HG03520 (cell line): ENCODE data around the gene CDC37L1.
"Not testable (repeated sequence)": the region's sequence is repeated elsewhere in the genome, so short reads cannot be mapped to it uniquely, and the experiment has no call there.

Experiments used
- ATAC-seq: cut with Tn5 transposase; IDR thresholded peaks from one replicate; pipeline ENCODE4 v1.9.1; 2021; ENCODE audit warnings: mild to moderate bottlenecking, moderate library complexity; ENCODE audit not compliant: unreplicated experiment

CDC37L1 gene

DNA sequence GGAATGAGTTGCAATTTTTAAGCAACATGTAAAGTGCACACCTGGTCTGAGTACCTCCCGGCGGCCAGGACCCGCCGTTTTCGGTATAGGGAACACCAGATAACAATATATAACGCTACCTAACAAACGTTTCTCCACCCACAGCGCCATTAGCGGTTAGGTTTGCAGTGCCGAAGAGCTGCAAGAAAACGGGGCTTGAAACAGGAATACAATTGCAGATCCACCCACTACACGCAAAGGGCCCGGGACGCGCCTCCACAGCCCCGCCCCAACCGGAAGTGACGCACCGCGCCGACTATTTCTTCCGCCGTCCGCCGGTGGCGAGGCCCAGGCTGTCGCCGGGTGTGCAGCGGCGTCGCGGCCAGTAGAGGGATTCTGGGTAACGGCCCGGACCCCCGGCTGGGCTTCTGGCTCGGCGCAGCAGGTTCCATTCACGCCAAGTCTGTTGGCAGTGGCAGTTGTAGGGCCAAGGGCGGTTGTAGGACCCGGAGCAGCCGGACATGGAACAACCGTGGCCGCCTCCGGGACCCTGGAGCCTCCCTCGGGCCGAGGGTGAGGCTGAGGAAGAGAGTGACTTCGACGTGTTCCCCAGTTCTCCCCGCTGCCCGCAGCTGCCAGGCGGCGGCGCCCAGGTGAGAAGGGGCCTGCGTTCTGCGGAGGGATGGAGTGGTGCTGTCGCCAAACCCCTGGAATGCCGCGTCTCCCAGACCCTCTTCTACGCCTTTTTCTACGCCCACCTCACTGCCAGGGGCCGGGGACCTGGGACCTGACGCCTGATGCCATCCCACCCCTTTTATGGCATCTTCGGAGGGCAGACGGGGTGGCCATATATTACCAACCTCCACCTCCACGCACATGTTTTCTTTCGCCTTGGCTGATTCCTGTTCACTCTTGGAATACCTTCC lies at the start of gene CDC37L1:
CDC37L1 (plus strand) TSS at position 302 of the 905 bp plus-strand sequence; CDS start at position 501, 199 bp downstream.
- peak; percentile 92 for ATAC-seq

DNA sequence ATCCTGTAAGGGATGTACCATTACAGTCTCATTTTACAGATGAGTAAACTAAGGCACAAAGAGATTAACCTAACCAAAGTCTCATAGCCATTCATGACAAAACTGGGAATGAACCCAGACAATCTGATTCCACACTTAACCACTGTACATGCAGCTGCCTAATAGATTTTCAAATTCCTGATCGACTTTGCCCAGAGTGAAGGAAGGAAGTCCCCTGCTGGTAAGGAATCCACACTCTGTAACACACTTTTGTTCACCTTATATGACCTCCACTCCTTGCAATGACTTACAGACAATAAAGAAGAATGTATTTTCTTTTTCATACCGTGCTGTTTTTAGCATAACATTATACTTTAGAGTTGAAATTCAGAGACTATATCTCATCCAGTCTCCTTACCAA lies 48.5 kb upstream of the CDC37L1 start:
- ATAC-seq, result no peak

- no peak for ATAC-seq
Measured at GRCh38 chr9:4638968-4639367, 40.4 kb upstream of the CDC37L1 start.

- no peak for ATAC-seq
Measured at GRCh38 chr9:4639420-4639819, 39.9 kb upstream of the CDC37L1 start.

DNA sequence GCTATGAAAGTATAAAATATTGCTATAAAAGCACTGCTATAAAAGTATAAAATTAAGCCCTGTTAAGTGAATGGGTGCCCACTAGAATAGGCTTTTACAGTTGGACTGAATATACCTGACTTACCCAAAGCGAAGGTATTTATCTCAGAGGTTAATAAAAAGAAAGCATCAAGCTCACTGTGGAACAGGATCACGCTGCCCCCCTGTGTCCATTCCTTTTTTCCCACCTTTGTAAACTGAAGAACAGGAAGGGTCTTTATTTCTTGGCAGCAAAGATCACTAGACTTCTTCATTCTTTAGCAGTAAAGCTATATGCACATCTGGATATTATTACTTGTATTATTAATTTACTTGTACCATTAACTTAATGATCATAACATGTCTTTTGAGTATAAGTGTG lies 39.3 kb upstream of the CDC37L1 start:
- no peak for ATAC-seq

- no peak for ATAC-seq
Measured at GRCh38 chr9:4642351-4642750, 37.0 kb upstream of the CDC37L1 start.

DNA sequence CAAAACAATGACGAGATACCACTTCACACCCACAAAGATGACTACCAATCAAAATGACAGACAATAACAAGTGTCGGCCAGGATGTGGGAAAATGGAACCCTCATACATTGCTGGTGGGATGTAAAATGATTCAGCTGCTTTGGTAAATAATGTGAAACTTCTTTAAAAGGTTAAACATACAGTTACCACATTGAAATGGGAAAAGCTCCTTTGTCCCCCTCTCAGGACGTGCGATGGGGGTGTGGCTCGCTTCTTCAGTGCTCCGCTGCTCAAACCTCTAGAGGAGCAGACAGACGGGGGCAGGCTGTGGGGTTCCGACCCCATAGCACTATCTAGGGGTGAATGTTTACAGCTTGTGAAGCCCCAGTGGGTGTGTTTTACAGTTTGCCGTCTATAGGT lies 25.3 kb upstream of the CDC37L1 start:
- ATAC-seq, result no peak

DNA sequence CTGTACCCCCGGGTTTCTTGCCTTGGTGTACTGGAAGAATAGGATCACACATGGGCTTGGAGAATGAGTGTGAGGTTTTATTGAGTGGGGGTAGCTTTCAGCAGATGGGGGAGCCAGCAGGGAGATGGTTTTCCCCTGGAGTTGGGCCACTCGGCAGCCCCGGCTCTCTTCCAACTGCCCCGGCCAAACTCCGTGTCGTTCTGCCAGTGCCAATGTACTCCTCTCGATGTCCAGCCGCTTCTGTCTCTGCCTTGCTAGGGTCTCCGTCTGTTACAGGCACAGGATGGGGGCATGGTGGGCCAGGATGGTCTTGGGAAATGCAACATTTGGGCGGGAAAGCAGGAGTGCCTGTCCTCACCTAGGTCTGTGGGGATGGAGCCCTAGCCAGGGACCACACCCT lies 24.8 kb upstream of the CDC37L1 start:
- ATAC-seq, result no peak

- ATAC-seq, result not testable (repeated sequence)
Measured at GRCh38 chr9:4656196-4656595, 23.2 kb upstream of the CDC37L1 start.

DNA sequence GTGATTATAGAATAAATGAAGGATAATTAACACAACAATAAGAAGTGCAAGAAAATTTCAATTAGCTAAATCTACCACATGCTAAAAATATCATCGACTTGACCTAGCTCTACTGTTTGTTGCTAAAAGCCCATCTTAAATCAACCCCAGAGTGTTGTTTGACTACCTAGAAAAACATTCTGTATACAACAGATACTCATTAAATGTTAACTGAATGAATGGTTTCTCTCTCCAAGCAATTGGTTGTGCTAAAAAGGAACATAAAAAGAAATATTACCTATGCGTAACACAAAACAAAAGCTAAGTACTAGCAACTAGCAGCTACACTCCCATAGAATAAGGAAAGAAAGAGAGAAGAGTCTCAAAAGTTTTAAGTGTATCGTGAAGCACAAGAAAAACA lies 22.7 kb upstream of the CDC37L1 start:
- ATAC-seq, result no peak

- ATAC-seq, result no peak
Measured at GRCh38 chr9:4657426-4658159, 21.8 kb upstream of the CDC37L1 start.

- ATAC-seq, result not testable (repeated sequence)
Measured at GRCh38 chr9:4660665-4661064, 18.7 kb upstream of the CDC37L1 start.

DNA sequence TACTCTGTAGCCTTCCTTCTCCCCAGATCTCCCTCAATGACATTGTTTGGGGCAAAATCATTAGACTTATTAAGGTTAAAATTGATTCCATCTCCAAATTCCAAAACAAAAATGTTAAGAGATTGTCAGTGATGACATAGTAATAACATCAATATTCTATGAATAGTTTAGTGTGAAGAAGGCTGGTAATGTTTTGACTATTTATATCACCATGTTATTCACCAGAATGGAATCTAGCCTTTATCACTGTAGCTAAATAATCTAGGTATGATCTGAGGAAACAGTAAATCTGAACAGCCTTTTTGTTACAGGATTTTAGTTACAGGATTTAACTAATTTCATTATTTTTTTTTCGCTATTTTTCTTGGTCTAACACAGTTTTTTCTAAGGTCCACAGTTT lies 18.2 kb upstream of the CDC37L1 start:
- no peak for ATAC-seq

GRCh38 chr9:4661611-4662010 lies 17.8 kb upstream of the CDC37L1 start:
- ATAC-seq, result no peak

DNA sequence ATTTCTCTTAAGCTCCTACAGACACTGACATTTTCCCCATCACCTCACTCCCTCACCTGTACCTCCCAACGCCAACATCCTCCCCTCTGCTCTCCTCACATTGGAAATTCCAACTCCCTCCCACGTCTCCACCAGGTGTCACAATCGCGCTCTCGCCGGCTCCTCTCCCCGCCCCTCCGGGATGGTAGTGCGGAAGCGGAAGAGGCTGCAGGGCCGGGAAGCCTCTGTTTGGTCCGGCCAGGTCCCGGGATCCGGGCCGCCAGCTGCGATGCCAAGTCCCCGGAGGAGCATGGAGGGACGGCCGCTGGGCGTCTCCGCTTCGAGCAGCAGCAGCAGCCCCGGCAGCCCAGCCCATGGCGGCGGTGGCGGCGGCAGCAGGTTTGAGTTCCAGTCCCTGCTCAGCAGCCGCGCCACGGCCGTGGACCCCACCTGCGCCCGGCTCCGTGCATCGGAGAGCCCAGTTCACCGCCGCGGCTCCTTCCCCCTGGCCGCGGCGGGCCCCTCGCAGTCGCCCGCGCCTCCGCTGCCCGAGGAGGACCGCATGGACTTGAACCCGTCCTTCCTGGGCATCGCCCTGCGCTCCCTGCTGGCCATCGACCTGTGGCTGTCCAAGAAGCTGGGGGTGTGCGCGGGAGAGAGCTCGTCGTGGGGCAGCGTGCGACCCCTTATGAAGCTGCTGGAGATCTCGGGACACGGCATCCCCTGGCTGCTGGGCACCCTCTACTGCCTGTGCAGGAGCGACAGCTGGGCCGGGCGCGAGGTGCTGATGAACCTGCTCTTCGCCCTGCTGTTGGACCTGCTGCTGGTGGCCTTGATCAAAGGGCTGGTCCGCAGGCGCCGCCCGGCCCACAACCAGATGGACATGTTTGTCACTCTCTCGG lies 17.0 kb upstream of the CDC37L1 start, which contains the start of gene PLPP6:
PLPP6 (plus strand) TSS at position 187 of the 881 bp plus-strand sequence; CDS start at position 269, 82 bp downstream.
- peak; percentile 74 for ATAC-seq

GRCh38 chr9:4662989-4663792 lies 16.2 kb upstream of the CDC37L1 start:
- no peak for ATAC-seq

DNA sequence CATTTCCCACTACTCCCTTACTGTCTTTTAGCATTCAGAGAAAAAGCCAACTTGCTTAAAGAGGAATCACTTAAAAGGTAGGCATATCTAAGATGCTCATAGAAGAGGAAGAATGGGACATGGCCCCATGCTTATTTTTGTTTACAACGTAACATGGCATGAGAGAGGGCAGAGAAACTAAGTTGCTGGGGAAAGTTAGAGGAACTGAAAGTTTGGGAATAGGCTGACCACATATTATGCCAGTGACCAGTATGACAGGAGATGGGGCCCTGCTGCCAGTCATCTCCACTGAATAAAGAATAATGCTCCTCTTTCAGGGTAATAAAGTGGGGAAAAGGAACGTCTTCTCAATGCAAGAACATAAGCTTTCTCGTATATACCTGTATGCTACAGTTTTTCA lies 15.4 kb upstream of the CDC37L1 start:
- no peak for ATAC-seq

- no peak for ATAC-seq
Measured at GRCh38 chr9:4665357-4665756, 14.0 kb upstream of the CDC37L1 start.

DNA sequence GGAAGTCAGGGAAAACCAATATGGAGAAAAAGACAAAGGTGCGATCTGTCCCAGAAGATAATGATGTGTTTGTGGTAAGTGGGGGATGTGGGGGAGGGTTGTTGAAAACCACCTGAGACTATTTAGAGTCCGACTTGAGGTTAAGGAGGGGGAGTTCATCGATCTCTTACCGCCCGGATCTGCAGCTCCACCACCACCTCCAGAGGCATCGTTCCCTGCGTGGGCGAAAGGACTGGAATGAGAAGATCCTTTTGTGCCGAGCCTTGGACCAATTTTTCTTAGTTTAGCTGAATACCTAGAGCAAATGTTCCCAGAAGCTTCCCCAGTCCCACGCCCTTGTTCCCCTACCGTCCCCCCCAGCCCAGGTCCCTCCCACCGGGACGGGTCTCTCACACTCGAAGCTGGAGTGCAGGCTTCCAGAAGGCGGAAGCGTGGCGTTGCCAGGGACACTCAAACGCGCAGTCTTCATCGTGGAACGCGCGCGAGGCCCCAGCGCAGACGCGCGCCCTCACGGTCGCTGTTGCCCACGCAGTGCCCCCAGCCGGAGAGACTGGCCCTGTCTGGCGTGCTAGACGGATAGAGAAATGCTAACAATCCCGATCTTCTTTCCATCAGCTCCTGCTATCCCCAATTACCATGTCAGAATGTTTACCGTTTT lies 13.2 kb upstream of the CDC37L1 start, which contains the start of gene SPATA6L:
SPATA6L (minus strand) TSS at position 439 of the 658 bp plus-strand sequence; CDS start at position 209, 230 bp downstream.
- ATAC-seq, result no peak
